Skeletal muscle tissue (tissue), 4 donors: ENCODE measurements around the gene ANKRD2. TPM values are rescaled to one million over a fixed set of nuclear protein-coding genes. Genes with fewer than 3 reads are reported as not detected.

Experiments used
- H3K27ac ChIP-seq: one replicate; pipeline ENCODE4 v1.7.0; 2013; ENCODE audit warnings: mild to moderate bottlenecking, low read depth, low read length, inconsistent platforms
- H3K27me3 ChIP-seq, 3 donors: one replicate each; pipeline ENCODE4 v1.7.0; 2013; ENCODE audit warnings: low read length in 3 of 3; ENCODE audit not compliant: control insufficient read depth in 3 of 3, insufficient read depth in 3 of 3
- H3K36me3 ChIP-seq, 3 donors: one replicate each; pipeline ENCODE4 v1.7.0; 2013; ENCODE audit warnings: low read length in 3 of 3; ENCODE audit not compliant: control insufficient read depth in 3 of 3, insufficient read depth in 3 of 3
- H3K4me1 ChIP-seq, 3 donors: one replicate each; pipeline ENCODE4 v1.7.0; 2013; ENCODE audit warnings: low read length in 3 of 3, mild to moderate bottlenecking in 3 of 3; ENCODE audit not compliant: control insufficient read depth in 3 of 3, insufficient read depth in 3 of 3
- H3K4me3 ChIP-seq, 3 donors: one replicate each; pipeline ENCODE4 v1.7.0; 2013; ENCODE audit warnings: low read length in 3 of 3
- H3K9ac ChIP-seq, 3 donors: one replicate each; pipeline ENCODE4 v1.7.0; 2013; ENCODE audit warnings: low read length in 3 of 3, mild to moderate bottlenecking in 3 of 3, moderate library complexity in 2 of 3, low read depth in 1 of 3
- H3K9me3 ChIP-seq, 3 donors: one replicate each; pipeline ENCODE4 v1.7.0; 2013; ENCODE audit warnings: low read length in 3 of 3; ENCODE audit not compliant: control insufficient read depth in 3 of 3
- total RNA-seq: library from RNA; depleted of rRNA; stranded (reverse); fragments of >200 nt; gene quantifications from one replicate; pipeline ENCODE4 v1.2.3, GENCODE V29; 2014
- donor health status: Osteomylitis.

ANKRD2 gene
- total RNA-seq, 1 donor from 2014 or later: 8.9 TPM

- no peak overlapping the region for H3K4me3 ChIP-seq
- no peaks in the 10 kb centered on the region for H3K27me3 ChIP-seq
- H3K9me3 ChIP-seq: no peaks in the 10 kb centered on the region
- H3K36me3 ChIP-seq: no peaks in the 10 kb centered on the region
- H3K9ac ChIP-seq: no peak overlapping the region
- no peak overlapping the region for H3K27ac ChIP-seq
- peaks cover 7 to 9% (median 7%) of the 10 kb centered on the region in 3 donors for H3K4me1 ChIP-seq
These were observed 58.5 kb downstream of the ANKRD2 start for GRCh38 chr10:97631098-97631497.

GRCh38 chr10:97632949-97633884, 60.6 kb downstream of the ANKRD2 start, which contains the start of gene MORN4:
Gene MORN4 (minus strand): TSS chr10:97633500. CDS start chr10:97619653, 13,847 bp downstream.
- Histone ChIP-seq H3K9me3 (no peaks in the 10 kb centered on the region), H3K9ac (peak within 1 kb of the TSS; percentile 79 to 85 (median 79)), H3K27ac (peak within 1 kb of the TSS; percentile 48), H3K4me1 (peaks cover 7 to 9% (median 7%) of the 10 kb centered on the region in 3 donors), H3K4me3 (peak within 1 kb of the TSS; percentile 91 to 93 (median 92)), H3K27me3 (no peaks in the 10 kb centered on the region), H3K36me3 (no peaks in the 10 kb centered on the region)

Other genes starting within 250 kb of the ANKRD2 start
- gene FRAT2, start 238.1 kb upstream of the ANKRD2 start, total RNA-seq: 8.9 TPM
- 15.1 TPM for gene RRP12, start 171.4 kb upstream of the ANKRD2 start, total RNA-seq
- 57.9 TPM for gene PGAM1, start 146.6 kb upstream of the ANKRD2 start, total RNA-seq
- 27.1 TPM for gene EXOSC1, start 126.8 kb upstream of the ANKRD2 start, total RNA-seq
- 32.4 TPM for gene ZDHHC16, start 126.6 kb upstream of the ANKRD2 start, total RNA-seq
- gene MMS19, start 74.4 kb upstream of the ANKRD2 start, total RNA-seq: 47.0 TPM
- 8.4 TPM for gene UBTD1, start 73.9 kb upstream of the ANKRD2 start, total RNA-seq
- 1.6 TPM for gene HOGA1, start 11.6 kb downstream of the ANKRD2 start, total RNA-seq
- under 0.01 TPM for gene C10orf62, start 16.9 kb downstream of the ANKRD2 start, total RNA-seq
- 1.0 TPM for gene MORN4, start 60.7 kb downstream of the ANKRD2 start, total RNA-seq
- 5.2 TPM for gene PI4K2A, start 67.9 kb downstream of the ANKRD2 start, total RNA-seq
- 5.2 TPM for gene AVPI1, start 114.5 kb downstream of the ANKRD2 start, total RNA-seq
- 17.2 TPM for gene MARVELD1, start 141.0 kb downstream of the ANKRD2 start, total RNA-seq
- gene ZFYVE27, start 164.3 kb downstream of the ANKRD2 start, total RNA-seq: 8.4 TPM
- 1.6 TPM for gene SFRP5, start 199.2 kb downstream of the ANKRD2 start, total RNA-seq